Progenitor cell of endocrine pancreas (in vitro differentiated cells): Measurements from ENCODE around the gene SLC17A9. TPM values are rescaled to one million over a fixed set of nuclear protein-coding genes. Genes with fewer than 3 reads are reported as not detected.

Experiments used
- DNase-seq: peaks from one replicate; pipeline ENCODE4 v3.0.0; 2021; ENCODE audit warnings: low spot score; ENCODE audit not compliant: unreplicated experiment
- H3K27ac Mint-ChIP-seq: 2 replicates; pipeline ENCODE4 v1.8.0; 2021; ENCODE audit warnings: mild to moderate bottlenecking, moderate library complexity, mixed read lengths
- H3K27me3 Mint-ChIP-seq: 2 replicates; pipeline ENCODE4 v1.8.0; 2021; ENCODE audit warnings: mixed read lengths
- H3K36me3 Mint-ChIP-seq: 2 replicates; pipeline ENCODE4 v1.8.0; 2022; ENCODE audit warnings: mixed read lengths; ENCODE audit not compliant: insufficient read depth
- H3K4me1 Mint-ChIP-seq: 2 replicates; pipeline ENCODE4 v1.8.0; 2021; ENCODE audit warnings: low read depth, mixed read lengths
- H3K4me3 Mint-ChIP-seq: 2 replicates; pipeline ENCODE4 v1.8.0; 2021; ENCODE audit warnings: low read depth, mild to moderate bottlenecking, moderate library complexity, mixed read lengths
- H3K9me3 Mint-ChIP-seq: 2 replicates; pipeline ENCODE4 v1.8.0; 2021; ENCODE audit warnings: low read depth, mixed read lengths
- total RNA-seq: library from RNA; stranded (reverse); gene quantifications from 2 replicates; pipeline ENCODE4 v1.2.1, GENCODE V29; 2021
- TF ChIP-seq, protein P1 (sequence below): fragments of 200-600 bp; sonication (generic); IDR thresholded peaks from one replicate; pipeline ENCODE4 v1.5.0; 2021; ENCODE audit warnings: antibody characterized with exemption, mild to moderate bottlenecking; ENCODE audit not compliant: unreplicated experiment

Gene SLC17A9
- total RNA-seq, 1 donor from 2014 or later, result 8.0 TPM

DNA sequence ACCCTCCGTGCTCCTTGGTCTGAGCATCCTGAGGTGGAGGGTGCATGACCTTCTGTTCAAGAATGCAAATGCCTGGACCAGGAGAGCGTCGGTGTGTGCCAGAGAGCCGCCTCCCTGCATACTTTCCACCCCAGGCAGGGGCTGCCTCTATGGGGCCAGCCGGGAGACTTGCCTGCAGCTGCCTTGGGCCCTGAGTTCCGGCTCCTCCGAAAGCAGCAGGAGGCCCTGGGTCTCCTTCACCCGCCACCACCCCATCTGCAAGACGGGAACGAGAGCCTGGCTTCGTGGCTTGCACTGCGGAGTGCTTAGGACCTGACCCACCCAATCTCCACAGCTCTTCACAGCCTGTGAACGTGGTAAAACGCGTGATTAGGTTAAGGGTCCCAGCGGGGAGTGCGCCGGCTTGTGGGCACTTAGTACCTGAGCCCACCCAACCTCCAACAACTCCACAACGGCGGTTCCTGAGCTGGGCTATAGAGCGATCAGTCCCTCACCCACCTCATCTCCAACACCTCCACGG is 37.9 kb downstream of the SLC17A9 start:
- H3K36me3 Mint-ChIP-seq, result no peaks in the 10 kb centered on the region
- H3K27me3 Mint-ChIP-seq, result peaks cover 27% of the 10 kb centered on the region
- no peaks in the 10 kb centered on the region for H3K4me1 Mint-ChIP-seq
- no peaks in the 10 kb centered on the region for H3K9me3 Mint-ChIP-seq
- no peak overlapping the region for H3K27ac Mint-ChIP-seq
- DNase-seq, result no peak
- no peak overlapping the region for H3K4me3 Mint-ChIP-seq
- TF ChIP-seq, protein P1, sequence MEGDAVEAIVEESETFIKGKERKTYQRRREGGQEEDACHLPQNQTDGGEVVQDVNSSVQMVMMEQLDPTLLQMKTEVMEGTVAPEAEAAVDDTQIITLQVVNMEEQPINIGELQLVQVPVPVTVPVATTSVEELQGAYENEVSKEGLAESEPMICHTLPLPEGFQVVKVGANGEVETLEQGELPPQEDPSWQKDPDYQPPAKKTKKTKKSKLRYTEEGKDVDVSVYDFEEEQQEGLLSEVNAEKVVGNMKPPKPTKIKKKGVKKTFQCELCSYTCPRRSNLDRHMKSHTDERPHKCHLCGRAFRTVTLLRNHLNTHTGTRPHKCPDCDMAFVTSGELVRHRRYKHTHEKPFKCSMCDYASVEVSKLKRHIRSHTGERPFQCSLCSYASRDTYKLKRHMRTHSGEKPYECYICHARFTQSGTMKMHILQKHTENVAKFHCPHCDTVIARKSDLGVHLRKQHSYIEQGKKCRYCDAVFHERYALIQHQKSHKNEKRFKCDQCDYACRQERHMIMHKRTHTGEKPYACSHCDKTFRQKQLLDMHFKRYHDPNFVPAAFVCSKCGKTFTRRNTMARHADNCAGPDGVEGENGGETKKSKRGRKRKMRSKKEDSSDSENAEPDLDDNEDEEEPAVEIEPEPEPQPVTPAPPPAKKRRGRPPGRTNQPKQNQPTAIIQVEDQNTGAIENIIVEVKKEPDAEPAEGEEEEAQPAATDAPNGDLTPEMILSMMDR, result no peak

DNA sequence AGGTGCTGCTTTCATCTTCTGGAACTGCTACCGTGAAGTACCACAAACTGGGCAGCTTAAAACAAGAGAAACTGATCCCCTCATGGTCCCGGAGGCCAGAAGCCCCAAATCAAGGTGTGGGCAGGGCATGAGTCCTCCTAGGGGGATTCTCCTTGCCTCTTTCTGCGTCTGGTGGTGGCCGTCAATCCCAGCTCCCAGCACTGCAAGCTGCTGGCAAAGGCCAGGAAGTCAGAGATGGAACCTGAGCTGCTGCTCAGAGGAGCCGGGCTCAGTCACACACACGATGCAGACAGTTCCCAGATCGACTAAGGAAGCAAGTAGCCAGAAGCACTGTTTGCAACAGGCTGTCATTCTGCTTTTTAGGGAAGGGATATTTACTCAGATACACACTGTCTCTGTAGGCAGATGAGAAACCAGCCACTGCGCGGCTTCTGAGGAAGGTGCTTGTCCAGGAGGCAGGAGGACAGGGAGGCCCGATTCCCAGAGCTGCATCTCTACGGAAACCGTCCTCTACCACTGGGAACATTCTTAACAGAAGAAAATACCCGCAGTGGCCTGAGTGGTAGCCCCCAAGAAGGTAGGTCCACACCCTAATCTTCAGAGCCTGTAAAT is 38.8 kb downstream of the SLC17A9 start:
- no peak for DNase-seq
- H3K27me3 Mint-ChIP-seq, result peaks cover 33% of the 10 kb centered on the region
- no peaks in the 10 kb centered on the region for H3K36me3 Mint-ChIP-seq
- no peaks in the 10 kb centered on the region for H3K4me1 Mint-ChIP-seq
- no peak overlapping the region for H3K4me3 Mint-ChIP-seq
- no peak overlapping the region for H3K27ac Mint-ChIP-seq
- no peaks in the 10 kb centered on the region for H3K9me3 Mint-ChIP-seq
- TF ChIP-seq, protein P1, result no peak

DNA sequence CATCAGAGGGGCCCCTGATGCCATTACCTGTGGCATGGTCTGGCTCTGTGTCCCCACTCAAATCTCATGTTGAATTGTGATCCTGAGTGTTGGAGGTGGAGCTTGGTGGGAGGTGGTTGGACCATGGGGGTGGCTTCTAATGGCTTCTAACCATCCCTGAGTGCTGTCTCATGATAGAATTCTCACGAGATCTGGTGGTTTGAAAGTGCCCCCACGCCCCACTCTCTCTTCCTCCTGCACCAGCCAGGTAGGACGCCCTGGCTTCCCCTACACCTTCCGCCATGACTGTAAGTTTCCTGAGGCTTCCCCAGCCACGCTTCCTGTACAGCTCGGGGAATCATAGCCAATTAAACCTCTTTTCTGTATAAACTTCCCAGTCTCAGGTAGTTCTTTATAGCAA is 39.4 kb downstream of the SLC17A9 start:
- Mint-ChIP-seq H3K4me1 (no peaks in the 10 kb centered on the region), H3K4me3 (no peak overlapping the region), H3K36me3 (no peaks in the 10 kb centered on the region), H3K27ac (no peak overlapping the region), H3K9me3 (no peaks in the 10 kb centered on the region), H3K27me3 (peaks cover 38% of the 10 kb centered on the region)
- TF ChIP-seq, protein P1, result no peak
- no peak for DNase-seq

DNA sequence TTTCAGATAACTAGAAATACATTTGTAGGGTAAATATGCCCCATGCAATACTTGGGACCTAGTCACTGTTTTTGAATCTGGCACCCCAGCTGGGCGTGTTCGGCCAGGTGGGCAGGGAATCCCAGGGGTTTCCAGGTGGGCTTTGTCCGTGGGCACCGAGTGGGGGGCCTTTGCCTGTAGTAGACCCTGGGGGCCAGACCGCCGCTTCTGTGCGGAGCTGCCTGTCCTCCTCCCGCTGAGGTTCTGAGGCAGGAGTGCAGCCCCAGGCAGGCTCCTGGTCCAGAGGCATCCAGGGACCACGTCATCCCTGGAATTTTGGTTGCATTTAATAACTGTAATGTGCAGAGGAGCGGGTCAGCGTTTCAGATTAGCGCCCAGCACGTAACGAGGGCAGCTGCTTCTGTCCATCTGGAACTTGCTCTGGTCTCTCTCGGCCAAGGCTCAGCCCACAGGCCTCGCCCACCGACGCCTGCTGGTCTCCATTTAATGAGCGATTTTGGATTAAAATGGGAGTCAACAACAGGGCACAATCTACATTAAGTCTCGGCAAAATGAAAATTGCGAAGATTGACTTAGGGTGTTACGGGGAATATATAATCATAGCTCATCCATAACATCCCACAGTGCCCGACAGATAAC is 41.5 kb downstream of the SLC17A9 start:
- TF ChIP-seq, protein P1, result no peak
- H3K27ac Mint-ChIP-seq, result no peak overlapping the region
- H3K4me1 Mint-ChIP-seq, result no peaks in the 10 kb centered on the region
- H3K27me3 Mint-ChIP-seq, result peaks cover 53% of the 10 kb centered on the region
- DNase-seq, result no peak
- H3K4me3 Mint-ChIP-seq, result no peak overlapping the region
- H3K36me3 Mint-ChIP-seq, result no peaks in the 10 kb centered on the region
- H3K9me3 Mint-ChIP-seq, result no peaks in the 10 kb centered on the region

DNA sequence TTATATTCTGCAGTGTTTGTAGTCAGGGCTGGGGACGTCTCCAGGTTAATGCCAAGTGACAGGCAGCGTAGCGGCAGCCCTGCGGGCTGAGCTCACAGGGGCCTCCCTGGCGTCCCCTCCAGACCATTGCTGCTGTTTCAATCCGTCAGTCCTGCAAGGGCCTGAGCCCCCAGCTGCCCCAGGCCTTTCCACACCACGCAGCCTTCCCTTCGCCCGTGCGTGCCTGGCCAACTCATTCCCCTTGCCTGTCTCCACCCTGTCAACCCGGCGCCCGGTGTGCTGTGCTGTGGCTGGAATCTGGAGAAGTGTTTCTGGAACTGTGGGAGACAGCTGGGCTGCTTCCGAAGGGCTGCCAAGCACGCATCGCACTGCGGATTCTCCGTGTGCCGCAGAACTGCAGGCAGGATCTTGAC is 42.4 kb downstream of the SLC17A9 start:
- Mint-ChIP-seq H3K27me3 (peaks cover 59% of the 10 kb centered on the region), H3K27ac (no peak overlapping the region), H3K9me3 (no peaks in the 10 kb centered on the region), H3K4me3 (no peak overlapping the region), H3K36me3 (no peaks in the 10 kb centered on the region), H3K4me1 (no peaks in the 10 kb centered on the region)
- TF ChIP-seq, protein P1, result no peak
- no peak for DNase-seq
